ENCODE data around the gene NOD2. TPM values are rescaled to one million over a fixed set of nuclear protein-coding genes. Genes with fewer than 3 reads are reported as not detected.

NOD2 gene
- total RNA-seq, 1 donor from 2014 or later, result not detected

DNA sequence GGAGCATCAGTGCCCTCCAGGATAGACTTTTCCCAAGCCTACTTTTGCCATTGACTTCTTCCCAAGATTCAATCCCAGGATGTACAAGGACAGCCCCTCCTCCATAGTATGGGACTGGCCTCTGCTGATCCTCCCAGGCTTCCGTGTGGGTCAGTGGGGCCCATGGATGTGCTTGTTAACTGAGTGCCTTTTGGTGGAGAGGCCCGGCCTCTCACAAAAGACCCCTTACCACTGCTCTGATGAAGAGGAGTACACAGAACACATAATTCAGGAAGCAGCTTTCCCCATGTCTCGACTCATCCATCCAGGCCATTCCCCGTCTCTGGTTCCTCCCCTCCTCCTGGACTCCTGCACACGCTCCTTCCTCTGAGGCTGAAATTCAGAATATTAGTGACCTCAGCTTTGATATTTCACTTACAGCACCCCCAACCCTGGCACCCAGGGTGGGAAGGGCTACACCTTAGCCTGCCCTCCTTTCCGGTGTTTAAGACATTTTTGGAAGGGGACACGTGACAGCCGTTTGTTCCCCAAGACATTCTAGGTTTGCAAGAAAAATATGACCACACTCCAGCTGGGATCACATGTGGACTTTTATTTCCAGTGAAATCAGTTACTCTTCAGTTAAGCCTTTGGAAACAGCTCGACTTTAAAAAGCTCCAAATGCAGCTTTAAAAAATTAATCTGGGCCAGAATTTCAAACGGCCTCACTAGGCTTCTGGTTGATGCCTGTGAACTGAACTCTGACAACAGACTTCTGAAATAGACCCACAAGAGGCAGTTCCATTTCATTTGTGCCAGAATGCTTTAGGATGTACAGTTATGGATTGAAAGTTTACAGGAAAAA, 38.8 kb downstream of the NOD2 start:
- H3K27ac ChIP-seq (ENCODE audit: low read depth, low read length), result no peak overlapping the region
- no peak for FAIRE-seq
- Mint-ChIP-seq H3K36me3 (ENCODE audit: low read depth, unreplicated experiment) (no peaks in the 10 kb centered on the region), H3K27ac (ENCODE audit: unreplicated experiment) (no peak overlapping the region), H3K4me1 (ENCODE audit: low read depth, unreplicated experiment) (peaks cover 3% of the 10 kb centered on the region), H3K27me3 (ENCODE audit: low read depth, unreplicated experiment) (peaks cover 19% of the 10 kb centered on the region), H3K4me3 (ENCODE audit: unreplicated experiment) (no peak overlapping the region), H3K9me3 (ENCODE audit: unreplicated experiment) (peaks cover 5% of the 10 kb centered on the region)
- no peaks in the 10 kb centered on the region for H3K4me1 ChIP-seq (ENCODE audit: insufficient read depth, low read length)
- H3K4me2 ChIP-seq (ENCODE audit: low read length), result no peak overlapping the region
- H3K9ac ChIP-seq (ENCODE audit: low read length), result no peak overlapping the region
- no peaks in the 10 kb centered on the region for H3K79me2 ChIP-seq (ENCODE audit: insufficient read depth, low read length)
- no peak overlapping the region for H3K4me3 ChIP-seq (ENCODE audit: insufficient read depth, low read depth, low read length)
- TF ChIP-seq, protein P1, sequence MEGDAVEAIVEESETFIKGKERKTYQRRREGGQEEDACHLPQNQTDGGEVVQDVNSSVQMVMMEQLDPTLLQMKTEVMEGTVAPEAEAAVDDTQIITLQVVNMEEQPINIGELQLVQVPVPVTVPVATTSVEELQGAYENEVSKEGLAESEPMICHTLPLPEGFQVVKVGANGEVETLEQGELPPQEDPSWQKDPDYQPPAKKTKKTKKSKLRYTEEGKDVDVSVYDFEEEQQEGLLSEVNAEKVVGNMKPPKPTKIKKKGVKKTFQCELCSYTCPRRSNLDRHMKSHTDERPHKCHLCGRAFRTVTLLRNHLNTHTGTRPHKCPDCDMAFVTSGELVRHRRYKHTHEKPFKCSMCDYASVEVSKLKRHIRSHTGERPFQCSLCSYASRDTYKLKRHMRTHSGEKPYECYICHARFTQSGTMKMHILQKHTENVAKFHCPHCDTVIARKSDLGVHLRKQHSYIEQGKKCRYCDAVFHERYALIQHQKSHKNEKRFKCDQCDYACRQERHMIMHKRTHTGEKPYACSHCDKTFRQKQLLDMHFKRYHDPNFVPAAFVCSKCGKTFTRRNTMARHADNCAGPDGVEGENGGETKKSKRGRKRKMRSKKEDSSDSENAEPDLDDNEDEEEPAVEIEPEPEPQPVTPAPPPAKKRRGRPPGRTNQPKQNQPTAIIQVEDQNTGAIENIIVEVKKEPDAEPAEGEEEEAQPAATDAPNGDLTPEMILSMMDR (IDR thresholded peaks at IDR 0.05; ENCODE audit: insufficient read depth, low read depth, low read length), result no peak
- no peak for TF ChIP-seq EZH2 (IDR thresholded peaks at IDR 0.05; ENCODE audit: insufficient read depth, low read length)
- peaks cover 2% of the 10 kb centered on the region for H3K27me3 ChIP-seq (ENCODE audit: insufficient read depth, low read length)
- H4K20me1 ChIP-seq (ENCODE audit: insufficient read depth, low read length), result no peaks in the 10 kb centered on the region
- H3K9me3 ChIP-seq (ENCODE audit: insufficient read depth, low read depth, low read length), result no peaks in the 10 kb centered on the region
- H2AFZ ChIP-seq (ENCODE audit: low read depth, low read length), result no peak overlapping the region
- DNase-seq (ENCODE audit: low read depth), result no peak
- no peaks in the 10 kb centered on the region for H3K36me3 ChIP-seq (ENCODE audit: insufficient read depth, low read length)

DNA sequence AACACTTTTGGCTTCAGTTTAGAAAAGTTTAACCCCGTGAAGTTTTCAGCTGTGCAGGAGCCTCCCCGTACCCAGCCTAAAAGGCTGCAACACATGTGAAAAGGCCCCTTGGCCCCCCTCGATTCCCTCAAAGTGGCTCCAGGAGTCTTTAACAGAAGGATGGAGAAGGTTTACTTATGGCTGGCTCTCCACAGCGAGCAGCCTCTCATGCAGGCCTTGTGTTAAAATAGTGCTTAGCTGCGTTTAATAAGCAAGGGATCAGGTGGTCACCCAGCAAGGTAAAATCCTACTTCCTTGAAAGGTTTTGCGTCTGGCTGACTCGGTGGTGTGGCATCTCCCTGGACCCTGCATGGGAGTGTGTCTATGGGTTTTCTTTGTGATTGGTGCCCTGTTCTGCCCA, 40.1 kb downstream of the NOD2 start:
- Mint-ChIP-seq H3K4me3 (ENCODE audit: unreplicated experiment) (no peak overlapping the region), H3K4me1 (ENCODE audit: low read depth, unreplicated experiment) (peaks cover 3% of the 10 kb centered on the region), H3K27ac (ENCODE audit: unreplicated experiment) (no peak overlapping the region), H3K36me3 (ENCODE audit: low read depth, unreplicated experiment) (no peaks in the 10 kb centered on the region), H3K9me3 (ENCODE audit: unreplicated experiment) (peaks cover 5% of the 10 kb centered on the region), H3K27me3 (ENCODE audit: low read depth, unreplicated experiment) (peaks cover 25% of the 10 kb centered on the region)
- Histone ChIP-seq H2AFZ (ENCODE audit: low read depth, low read length) (no peak overlapping the region), H3K27me3 (ENCODE audit: insufficient read depth, low read length) (peaks cover 4% of the 10 kb centered on the region), H3K9me3 (ENCODE audit: insufficient read depth, low read depth, low read length) (no peaks in the 10 kb centered on the region), H4K20me1 (ENCODE audit: insufficient read depth, low read length) (no peaks in the 10 kb centered on the region), H3K27ac (ENCODE audit: low read depth, low read length) (no peak overlapping the region), H3K4me1 (ENCODE audit: insufficient read depth, low read length) (no peaks in the 10 kb centered on the region), H3K9ac (ENCODE audit: low read length) (no peak overlapping the region), H3K4me2 (ENCODE audit: low read length) (no peak overlapping the region), H3K4me3 (ENCODE audit: insufficient read depth, low read depth, low read length) (no peak overlapping the region), H3K79me2 (ENCODE audit: insufficient read depth, low read length) (no peaks in the 10 kb centered on the region), H3K36me3 (ENCODE audit: insufficient read depth, low read length) (no peaks in the 10 kb centered on the region)
- DNase-seq (ENCODE audit: low read depth) (no peak), FAIRE-seq (no peak)
- TF ChIP-seq, protein P1 (IDR thresholded peaks at IDR 0.05; ENCODE audit: insufficient read depth, low read depth, low read length), result no peak
- no peak for TF ChIP-seq EZH2 (IDR thresholded peaks at IDR 0.05; ENCODE audit: insufficient read depth, low read length)

DNA sequence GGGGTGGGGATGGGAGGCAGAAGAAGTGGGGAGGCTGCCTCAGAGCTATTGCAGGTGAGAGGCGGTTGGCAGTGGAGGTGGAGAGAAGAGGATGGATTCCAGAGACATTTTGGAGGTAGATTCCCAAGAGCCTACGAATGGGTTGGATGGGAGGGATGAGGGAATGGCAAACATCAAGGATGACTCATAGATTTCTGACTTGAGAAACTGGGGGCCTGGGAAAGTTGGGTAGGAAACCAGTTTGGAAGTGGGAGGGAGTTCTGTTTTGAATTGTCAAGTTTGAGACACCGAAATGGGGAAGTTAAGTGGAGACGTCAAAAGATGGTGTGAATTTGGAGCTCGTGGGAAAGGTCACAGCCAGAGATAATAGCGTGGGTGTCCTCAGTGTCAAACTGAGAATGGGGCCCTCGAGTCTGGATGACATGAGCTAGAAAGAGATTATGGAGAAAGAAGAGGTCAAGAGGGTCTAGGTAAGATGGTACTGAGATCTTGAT, 42.3 kb downstream of the NOD2 start:
- no peak overlapping the region for H2AFZ ChIP-seq (ENCODE audit: low read depth, low read length)
- H3K4me3 ChIP-seq (ENCODE audit: insufficient read depth, low read depth, low read length), result no peak overlapping the region
- Mint-ChIP-seq H3K9me3 (ENCODE audit: unreplicated experiment) (peaks cover 5% of the 10 kb centered on the region), H3K27ac (ENCODE audit: unreplicated experiment) (no peak overlapping the region), H3K4me1 (ENCODE audit: low read depth, unreplicated experiment) (peaks cover 3% of the 10 kb centered on the region), H3K27me3 (ENCODE audit: low read depth, unreplicated experiment) (peaks cover 19% of the 10 kb centered on the region), H3K4me3 (ENCODE audit: unreplicated experiment) (no peak overlapping the region), H3K36me3 (ENCODE audit: low read depth, unreplicated experiment) (no peaks in the 10 kb centered on the region)
- no peak overlapping the region for H3K27ac ChIP-seq (ENCODE audit: low read depth, low read length)
- no peaks in the 10 kb centered on the region for H3K4me1 ChIP-seq (ENCODE audit: insufficient read depth, low read length)
- no peaks in the 10 kb centered on the region for H4K20me1 ChIP-seq (ENCODE audit: insufficient read depth, low read length)
- FAIRE-seq (no peak), DNase-seq (ENCODE audit: low read depth) (no peak)
- no peaks in the 10 kb centered on the region for H3K36me3 ChIP-seq (ENCODE audit: insufficient read depth, low read length)
- H3K4me2 ChIP-seq (ENCODE audit: low read length), result no peak overlapping the region
- H3K9me3 ChIP-seq (ENCODE audit: insufficient read depth, low read depth, low read length), result no peaks in the 10 kb centered on the region
- no peaks in the 10 kb centered on the region for H3K79me2 ChIP-seq (ENCODE audit: insufficient read depth, low read length)
- H3K27me3 ChIP-seq (ENCODE audit: insufficient read depth, low read length), result peaks cover 4% of the 10 kb centered on the region
- H3K9ac ChIP-seq (ENCODE audit: low read length), result no peak overlapping the region
- TF ChIP-seq, protein P1 (IDR thresholded peaks at IDR 0.05; ENCODE audit: insufficient read depth, low read depth, low read length), result no peak
- no peak for TF ChIP-seq EZH2 (IDR thresholded peaks at IDR 0.05; ENCODE audit: insufficient read depth, low read length)

All from astrocyte (in vitro differentiated cells and primary cell).